Measurements from ENCODE around the gene PITRM1. TPM values are rescaled to one million over a fixed set of nuclear protein-coding genes. Genes with fewer than 3 reads are reported as not detected.

The PITRM1 gene
- total RNA-seq, 1 donor from 2014 or later: 60.3 TPM

DNA sequence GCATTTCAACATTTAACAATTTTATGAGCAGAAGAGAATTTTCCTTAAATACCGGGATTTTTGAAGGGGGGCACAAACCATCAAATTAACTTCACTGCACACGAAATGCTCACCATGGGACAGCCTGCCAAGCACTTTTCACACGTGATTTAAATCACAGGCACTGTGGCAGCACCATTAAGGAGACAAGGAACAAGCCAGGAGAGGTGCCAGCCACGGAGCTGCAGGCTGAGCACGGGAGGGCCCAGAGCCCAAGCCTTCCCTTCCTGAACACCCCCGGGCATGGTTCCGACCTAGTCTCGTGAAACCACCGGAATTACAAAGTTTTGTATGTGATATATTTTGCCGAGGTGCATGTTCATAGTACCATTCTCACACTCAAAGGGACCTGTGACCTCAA lies 13.4 kb downstream of the PITRM1 start:
- no peak for DNase-seq (ENCODE audit: low spot score)
- TF ChIP-seq, protein P1, sequence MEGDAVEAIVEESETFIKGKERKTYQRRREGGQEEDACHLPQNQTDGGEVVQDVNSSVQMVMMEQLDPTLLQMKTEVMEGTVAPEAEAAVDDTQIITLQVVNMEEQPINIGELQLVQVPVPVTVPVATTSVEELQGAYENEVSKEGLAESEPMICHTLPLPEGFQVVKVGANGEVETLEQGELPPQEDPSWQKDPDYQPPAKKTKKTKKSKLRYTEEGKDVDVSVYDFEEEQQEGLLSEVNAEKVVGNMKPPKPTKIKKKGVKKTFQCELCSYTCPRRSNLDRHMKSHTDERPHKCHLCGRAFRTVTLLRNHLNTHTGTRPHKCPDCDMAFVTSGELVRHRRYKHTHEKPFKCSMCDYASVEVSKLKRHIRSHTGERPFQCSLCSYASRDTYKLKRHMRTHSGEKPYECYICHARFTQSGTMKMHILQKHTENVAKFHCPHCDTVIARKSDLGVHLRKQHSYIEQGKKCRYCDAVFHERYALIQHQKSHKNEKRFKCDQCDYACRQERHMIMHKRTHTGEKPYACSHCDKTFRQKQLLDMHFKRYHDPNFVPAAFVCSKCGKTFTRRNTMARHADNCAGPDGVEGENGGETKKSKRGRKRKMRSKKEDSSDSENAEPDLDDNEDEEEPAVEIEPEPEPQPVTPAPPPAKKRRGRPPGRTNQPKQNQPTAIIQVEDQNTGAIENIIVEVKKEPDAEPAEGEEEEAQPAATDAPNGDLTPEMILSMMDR (IDR thresholded peaks at IDR 0.05; ENCODE audit: unreplicated experiment): no peak
- no peak overlapping the region for H3K27ac Mint-ChIP-seq (ENCODE audit: unreplicated experiment)
- peak overlapping the region; percentile 37 for H3K4me3 Mint-ChIP-seq (ENCODE audit: unreplicated experiment)
- no peaks in the 10 kb centered on the region for H3K27me3 Mint-ChIP-seq (ENCODE audit: unreplicated experiment)
- no peaks in the 10 kb centered on the region for H3K4me1 Mint-ChIP-seq (ENCODE audit: unreplicated experiment)
- peaks cover 50% of the 10 kb centered on the region for H3K36me3 Mint-ChIP-seq (ENCODE audit: low read depth, unreplicated experiment)
- no peaks in the 10 kb centered on the region for H3K9me3 Mint-ChIP-seq (ENCODE audit: unreplicated experiment)

DNA sequence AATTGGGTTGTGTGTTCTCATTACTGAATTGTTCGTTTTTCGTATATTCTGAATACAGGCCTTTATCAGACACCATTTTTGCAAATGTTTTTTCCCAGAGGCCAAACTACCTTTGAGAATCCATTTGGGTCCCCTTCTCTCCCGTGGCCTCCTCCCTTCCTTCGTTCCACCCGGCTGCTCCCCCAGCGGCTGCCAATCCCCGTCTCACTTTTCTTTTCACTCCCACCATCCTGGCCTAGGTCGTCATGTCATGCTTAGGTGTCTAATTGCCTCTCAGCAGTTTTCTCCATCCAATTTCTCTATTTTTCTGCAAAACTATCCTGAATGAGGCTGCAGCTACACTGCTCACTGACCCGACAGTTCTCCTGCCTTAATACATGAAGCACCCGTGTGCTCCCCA lies 17.9 kb downstream of the PITRM1 start:
- TF ChIP-seq, protein P1 (IDR thresholded peaks at IDR 0.05; ENCODE audit: unreplicated experiment): no peak
- peaks cover 49% of the 10 kb centered on the region for H3K36me3 Mint-ChIP-seq (ENCODE audit: low read depth, unreplicated experiment)

DNA sequence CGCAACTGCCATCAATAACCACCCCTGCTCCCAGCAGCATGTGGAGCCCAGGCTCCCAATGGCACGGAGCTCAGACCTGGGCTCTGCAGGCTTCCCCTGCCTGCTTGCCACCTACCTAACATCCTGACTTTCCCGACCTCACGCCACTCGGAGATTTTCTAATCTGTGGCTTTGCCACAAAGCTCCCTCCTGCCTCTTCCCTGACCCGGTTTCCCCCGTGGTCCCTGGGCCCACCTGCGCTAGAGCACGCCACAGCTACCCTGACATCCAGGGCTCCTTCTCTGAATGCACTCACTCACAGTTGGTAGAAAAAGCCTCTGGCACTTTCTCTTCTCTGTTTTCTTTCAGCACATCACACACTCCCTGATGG lies 20.0 kb downstream of the PITRM1 start:
- H3K4me3 Mint-ChIP-seq (ENCODE audit: unreplicated experiment): no peak overlapping the region
- peaks cover 41% of the 10 kb centered on the region for H3K36me3 Mint-ChIP-seq (ENCODE audit: low read depth, unreplicated experiment)
- H3K27me3 Mint-ChIP-seq (ENCODE audit: unreplicated experiment): no peaks in the 10 kb centered on the region
- no peaks in the 10 kb centered on the region for H3K9me3 Mint-ChIP-seq (ENCODE audit: unreplicated experiment)
- TF ChIP-seq, protein P1 (IDR thresholded peaks at IDR 0.05; ENCODE audit: unreplicated experiment): no peak
- H3K4me1 Mint-ChIP-seq (ENCODE audit: unreplicated experiment): no peaks in the 10 kb centered on the region
- no peak for DNase-seq (ENCODE audit: low spot score)
- no peak overlapping the region for H3K27ac Mint-ChIP-seq (ENCODE audit: unreplicated experiment)

More for the DNA sequence above, 17.9 kb downstream of the PITRM1 start:
- no peak for DNase-seq (ENCODE audit: low spot score)
- Mint-ChIP-seq H3K9me3 (ENCODE audit: unreplicated experiment) (no peaks in the 10 kb centered on the region), H3K4me3 (ENCODE audit: unreplicated experiment) (peak overlapping the region; percentile 20), H3K4me1 (ENCODE audit: unreplicated experiment) (no peaks in the 10 kb centered on the region), H3K27me3 (ENCODE audit: unreplicated experiment) (no peaks in the 10 kb centered on the region), H3K27ac (ENCODE audit: unreplicated experiment) (peak overlapping the region; percentile 15)

DNA sequence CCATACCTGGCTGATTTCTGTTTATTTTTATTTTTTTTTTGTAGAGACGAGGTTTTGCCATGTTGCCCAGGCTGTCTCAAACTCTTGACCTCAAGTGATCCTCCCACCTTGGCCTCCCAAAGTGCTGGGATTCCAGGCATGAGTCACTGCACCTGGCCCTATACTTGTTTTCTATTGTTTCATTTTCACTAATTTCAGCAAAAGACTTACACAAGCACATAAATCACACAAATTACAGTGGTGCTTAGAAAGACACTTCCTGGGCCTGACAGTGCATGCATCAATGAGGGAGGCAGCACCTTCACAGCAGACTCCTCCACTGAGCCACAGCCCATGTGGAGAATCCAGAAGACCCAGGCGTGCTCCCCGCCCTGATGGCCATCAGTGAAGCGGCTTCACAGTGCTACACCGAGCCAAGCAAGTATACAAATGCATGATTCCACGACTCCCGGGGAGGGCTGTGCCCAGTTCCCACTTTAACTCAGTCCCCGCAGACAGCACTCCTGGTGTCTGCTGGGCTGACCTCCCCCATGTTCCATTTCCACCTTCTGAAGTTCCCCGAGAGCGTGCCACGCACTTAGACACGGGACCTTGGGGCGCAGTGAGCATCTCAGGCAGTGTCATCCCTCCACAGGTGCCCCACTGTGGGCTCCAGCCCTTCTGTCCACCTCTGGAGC lies 20.6 kb downstream of the PITRM1 start:
- Mint-ChIP-seq H3K36me3 (ENCODE audit: low read depth, unreplicated experiment) (peaks cover 42% of the 10 kb centered on the region), H3K27me3 (ENCODE audit: unreplicated experiment) (no peaks in the 10 kb centered on the region), H3K27ac (ENCODE audit: unreplicated experiment) (no peak overlapping the region)

DNA sequence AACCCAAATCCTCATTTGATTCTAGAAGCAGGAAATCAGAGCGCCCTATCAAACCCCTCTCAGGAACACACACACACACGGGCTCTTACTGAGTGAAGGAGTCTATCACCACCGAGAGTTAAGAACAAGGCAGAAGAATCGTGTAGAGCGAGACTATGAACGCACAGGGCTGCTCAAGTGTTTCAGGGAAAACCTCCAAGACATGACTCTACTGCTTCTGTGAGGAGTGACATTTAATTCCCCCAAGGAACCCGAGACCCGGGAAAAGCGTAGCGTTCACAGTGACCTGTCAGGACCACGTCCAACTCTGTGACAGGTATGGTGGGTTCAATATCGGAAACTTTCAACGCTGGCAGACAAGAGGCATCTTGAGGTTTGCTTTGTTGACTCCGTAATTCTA lies 21.6 kb downstream of the PITRM1 start:
- Mint-ChIP-seq H3K4me3 (ENCODE audit: unreplicated experiment) (no peak overlapping the region), H3K36me3 (ENCODE audit: low read depth, unreplicated experiment) (peaks cover 44% of the 10 kb centered on the region), H3K27me3 (ENCODE audit: unreplicated experiment) (no peaks in the 10 kb centered on the region), H3K9me3 (ENCODE audit: unreplicated experiment) (no peaks in the 10 kb centered on the region), H3K4me1 (ENCODE audit: unreplicated experiment) (no peaks in the 10 kb centered on the region), H3K27ac (ENCODE audit: unreplicated experiment) (no peak overlapping the region)
- no peak for DNase-seq (ENCODE audit: low spot score)
- TF ChIP-seq, protein P1 (IDR thresholded peaks at IDR 0.05; ENCODE audit: unreplicated experiment): no peak

More for the DNA sequence above, 20.6 kb downstream of the PITRM1 start:
- TF ChIP-seq, protein P1 (IDR thresholded peaks at IDR 0.05; ENCODE audit: unreplicated experiment): no peak
- no peaks in the 10 kb centered on the region for H3K4me1 Mint-ChIP-seq (ENCODE audit: unreplicated experiment)
- no peak overlapping the region for H3K4me3 Mint-ChIP-seq (ENCODE audit: unreplicated experiment)
- H3K9me3 Mint-ChIP-seq (ENCODE audit: unreplicated experiment): no peaks in the 10 kb centered on the region
- DNase-seq (ENCODE audit: low spot score): no peak
